ENCODE results near the gene C1orf53. TPM values are rescaled to one million over a fixed set of nuclear protein-coding genes. Genes with fewer than 3 reads are reported as not detected.

C1orf53 gene
- total RNA-seq, 4 donors from 2014 or later: 0.94 TPM; not detected in 3

DNA sequence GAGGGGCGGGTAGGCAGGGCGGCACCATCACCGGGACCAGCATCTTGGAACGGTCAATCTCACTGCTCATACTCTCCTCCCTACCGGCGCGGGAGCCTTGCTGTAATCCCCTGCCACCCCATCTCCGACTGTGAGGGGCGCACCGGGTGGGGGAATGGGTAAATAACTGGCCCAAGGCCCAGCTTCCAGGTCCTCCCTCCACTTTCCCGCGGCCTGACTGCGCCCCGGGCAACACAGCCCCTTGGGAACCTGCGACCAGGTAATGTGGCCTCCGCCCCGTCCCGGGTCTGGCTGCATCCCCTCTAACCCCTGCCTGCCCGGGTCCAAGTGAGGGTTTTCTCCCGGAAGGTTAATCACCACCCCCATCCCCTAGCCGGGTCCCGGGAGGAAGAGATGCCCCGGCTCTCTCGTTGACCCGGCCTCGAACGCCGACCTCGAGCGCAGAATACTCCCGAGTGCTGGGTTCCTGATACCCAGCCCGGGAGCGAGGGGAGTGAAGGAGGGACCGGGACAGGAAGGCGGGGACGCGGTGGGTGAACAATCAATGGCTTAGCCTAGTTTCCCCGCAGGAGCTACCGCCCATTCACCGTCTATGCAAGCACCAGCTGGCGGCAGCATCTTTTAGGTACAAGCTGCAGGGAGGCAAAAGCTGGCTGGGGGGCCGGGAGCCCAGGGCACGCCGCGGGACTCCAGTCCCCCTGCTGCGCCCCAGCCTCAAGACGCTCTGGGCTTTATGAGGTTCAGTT lies 8.9 kb downstream of the C1orf53 start:
- Histone ChIP-seq H3K9me3 (no peaks in the 10 kb centered on the region), H3K36me3 (no peaks in the 10 kb centered on the region), H3K4me1 (peaks cover 0 to 66% (median 36%) of the 10 kb centered on the region in 3 donors), H3K27me3 (peaks cover 100% of the 10 kb centered on the region), H3K4me3 (peak overlapping the region in 1 of 2 donors; percentile 5), H3K27ac (no peak overlapping the region)
- 3 to 8% methylated on average over 5 to 6 of the region's 47 CpGs for WGBS, 2 donors (ENCODE audit: low coverage in 1 of 2)
- TF ChIP-seq EP300 (IDR thresholded peaks at IDR 0.05) (no peak), POLR2A (IDR thresholded peaks at IDR 0.05) (no peak), POLR2AphosphoS5 (IDR thresholded peaks at IDR 0.05) (no peak)
- TF ChIP-seq, protein P1, sequence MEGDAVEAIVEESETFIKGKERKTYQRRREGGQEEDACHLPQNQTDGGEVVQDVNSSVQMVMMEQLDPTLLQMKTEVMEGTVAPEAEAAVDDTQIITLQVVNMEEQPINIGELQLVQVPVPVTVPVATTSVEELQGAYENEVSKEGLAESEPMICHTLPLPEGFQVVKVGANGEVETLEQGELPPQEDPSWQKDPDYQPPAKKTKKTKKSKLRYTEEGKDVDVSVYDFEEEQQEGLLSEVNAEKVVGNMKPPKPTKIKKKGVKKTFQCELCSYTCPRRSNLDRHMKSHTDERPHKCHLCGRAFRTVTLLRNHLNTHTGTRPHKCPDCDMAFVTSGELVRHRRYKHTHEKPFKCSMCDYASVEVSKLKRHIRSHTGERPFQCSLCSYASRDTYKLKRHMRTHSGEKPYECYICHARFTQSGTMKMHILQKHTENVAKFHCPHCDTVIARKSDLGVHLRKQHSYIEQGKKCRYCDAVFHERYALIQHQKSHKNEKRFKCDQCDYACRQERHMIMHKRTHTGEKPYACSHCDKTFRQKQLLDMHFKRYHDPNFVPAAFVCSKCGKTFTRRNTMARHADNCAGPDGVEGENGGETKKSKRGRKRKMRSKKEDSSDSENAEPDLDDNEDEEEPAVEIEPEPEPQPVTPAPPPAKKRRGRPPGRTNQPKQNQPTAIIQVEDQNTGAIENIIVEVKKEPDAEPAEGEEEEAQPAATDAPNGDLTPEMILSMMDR (IDR thresholded peaks at IDR 0.05): no peak
- ATAC-seq: no peak

DNA sequence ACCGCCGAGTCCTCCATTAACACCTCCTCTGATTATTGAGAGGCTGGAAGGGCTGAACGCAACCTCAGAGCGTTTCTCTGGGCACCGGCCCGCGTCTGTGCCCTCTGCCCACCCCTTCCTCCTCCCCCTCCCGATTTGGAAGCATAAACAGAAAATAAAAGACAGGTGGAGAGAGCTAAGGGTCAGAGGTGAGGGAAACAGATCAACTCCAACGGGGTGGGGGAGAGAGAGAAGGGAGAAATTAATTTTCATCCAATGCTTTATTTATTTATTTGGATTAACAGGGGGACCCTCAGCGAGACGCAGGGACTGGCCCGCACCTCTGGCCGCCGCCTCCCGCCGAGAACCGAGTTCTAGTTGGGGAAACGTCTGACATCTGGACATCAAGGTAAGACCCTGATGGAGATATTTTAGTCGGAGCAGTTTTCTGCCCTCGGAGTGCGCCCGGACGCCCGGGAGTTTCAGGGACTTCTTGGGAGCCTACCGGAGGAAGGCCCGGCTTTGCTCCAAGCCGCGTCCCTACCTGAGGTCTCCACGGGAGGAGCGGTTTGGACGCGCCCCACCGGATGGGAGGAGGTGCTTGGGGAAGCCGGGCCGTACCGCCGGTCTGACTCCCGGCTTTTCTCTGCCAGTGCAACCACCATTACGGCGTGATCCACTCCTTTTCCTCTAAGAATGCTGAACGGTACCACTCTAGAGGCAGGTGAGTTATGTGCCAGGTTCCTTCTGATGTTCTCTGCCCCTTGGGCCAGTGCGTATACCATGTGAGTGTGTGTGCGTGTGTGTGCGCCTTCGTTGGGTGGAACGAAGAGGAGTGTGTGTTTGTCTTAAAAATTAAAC lies 9.6 kb downstream of the C1orf53 start:
- TF ChIP-seq POLR2A (IDR thresholded peaks at IDR 0.05): no peak
- no peak for TF ChIP-seq POLR2AphosphoS5 (IDR thresholded peaks at IDR 0.05)
- no peak for TF ChIP-seq EP300 (IDR thresholded peaks at IDR 0.05)
- TF ChIP-seq, protein P1 (IDR thresholded peaks at IDR 0.05): no peak
- H3K36me3 ChIP-seq: no peaks in the 10 kb centered on the region
- WGBS, 2 donors (ENCODE audit: low coverage in 1 of 2): 0% methylated on average over 11 to 17 of the region's 46 CpGs
- H3K4me3 ChIP-seq: peak overlapping the region in 1 of 2 donors; percentile 8
- ATAC-seq: no peak
- H3K27ac ChIP-seq: no peak overlapping the region
- no peaks in the 10 kb centered on the region for H3K9me3 ChIP-seq
- peaks cover 0 to 74% (median 38%) of the 10 kb centered on the region in 3 donors for H3K4me1 ChIP-seq
- peaks cover 100% of the 10 kb centered on the region for H3K27me3 ChIP-seq

DNA sequence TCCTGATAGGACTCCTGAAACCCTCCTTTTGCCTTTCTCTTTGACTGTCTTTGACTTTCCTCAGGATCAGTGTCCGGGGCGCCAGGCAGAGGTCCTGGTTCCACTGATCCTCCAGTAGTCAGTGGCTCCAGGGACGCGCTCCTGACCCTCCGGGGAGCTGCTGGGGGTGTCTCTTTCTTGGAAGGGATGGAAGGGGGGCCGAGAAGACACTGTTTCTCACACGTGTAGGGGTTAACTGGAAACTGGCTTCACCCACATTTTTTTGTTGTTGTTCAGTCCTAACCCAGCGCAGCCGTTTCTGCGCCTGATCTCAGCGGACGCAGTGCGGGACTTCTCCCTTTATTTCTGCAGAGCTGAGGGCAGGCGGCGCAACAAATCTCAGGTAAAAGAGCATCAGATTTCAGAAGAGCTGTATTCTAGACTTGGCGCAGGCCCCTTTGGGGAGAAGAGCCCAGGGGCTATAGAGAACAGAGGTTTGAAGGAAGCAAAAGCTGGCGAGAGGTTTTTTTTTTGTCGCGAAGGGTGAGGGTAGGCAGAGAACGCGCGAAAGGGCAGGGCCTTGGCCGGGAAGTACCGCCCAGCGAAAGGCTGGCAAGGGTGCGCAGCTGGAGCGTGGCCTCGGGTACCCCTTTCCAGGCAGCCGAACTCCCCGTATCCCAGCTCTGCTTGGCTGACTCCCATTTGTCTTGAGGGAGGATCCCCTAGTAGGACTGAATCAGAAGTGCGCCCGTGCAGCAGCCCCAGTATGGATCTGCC lies 10.5 kb downstream of the C1orf53 start:
- H3K9me3 ChIP-seq: no peaks in the 10 kb centered on the region
- H3K36me3 ChIP-seq: no peaks in the 10 kb centered on the region
- peak overlapping the region in 1 of 2 donors; percentile 8 for H3K4me3 ChIP-seq
- TF ChIP-seq, protein P1 (IDR thresholded peaks at IDR 0.05): no peak
- TF ChIP-seq POLR2AphosphoS5 (IDR thresholded peaks at IDR 0.05): no peak
- no peak overlapping the region for H3K27ac ChIP-seq
- H3K27me3 ChIP-seq: peaks cover 100% of the 10 kb centered on the region
- ATAC-seq: no peak
- peaks cover 0 to 82% (median 43%) of the 10 kb centered on the region in 3 donors for H3K4me1 ChIP-seq
- WGBS, 2 donors (ENCODE audit: low coverage in 1 of 2): 0 to 5% methylated on average over 11 to 14 of the region's 32 CpGs

DNA sequence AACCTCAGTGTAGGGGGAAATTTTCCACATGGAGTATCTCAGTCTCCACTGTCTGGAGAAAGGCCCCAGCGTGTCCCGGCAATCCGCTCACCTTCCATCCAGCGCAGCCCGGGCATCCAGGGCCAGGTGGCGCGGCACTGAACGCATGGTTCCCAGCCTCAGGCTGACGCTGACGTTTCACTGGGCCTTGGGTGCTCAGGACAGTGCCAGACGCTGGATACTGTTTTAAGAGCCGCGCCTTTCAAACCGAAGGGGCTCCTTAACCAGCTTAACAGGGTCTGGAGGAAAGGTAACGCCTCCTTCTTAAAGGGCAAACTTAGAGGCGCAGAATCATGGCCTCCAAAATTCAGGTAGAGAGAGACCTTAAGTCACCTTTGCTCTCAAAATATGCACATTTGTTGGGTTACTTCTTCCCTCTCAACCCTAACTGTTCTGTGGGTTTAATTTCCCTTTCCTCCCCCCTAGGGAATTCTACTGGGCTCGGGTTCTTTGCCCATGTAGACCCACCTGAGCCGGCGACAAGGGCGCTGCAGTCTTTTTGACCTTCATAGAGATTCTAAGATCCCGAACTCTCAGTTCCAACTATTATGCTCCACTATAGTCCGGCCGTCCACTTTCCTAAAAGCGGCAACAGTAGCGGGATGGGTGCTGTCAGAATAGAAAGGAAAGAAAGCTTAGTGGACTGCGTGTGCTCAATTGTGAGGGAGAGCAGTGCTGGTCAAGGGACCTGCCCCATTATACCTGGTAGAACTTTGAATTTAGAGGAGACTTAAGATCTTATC lies 11.3 kb downstream of the C1orf53 start:
- TF ChIP-seq EP300 (IDR thresholded peaks at IDR 0.05) (no peak), POLR2AphosphoS5 (IDR thresholded peaks at IDR 0.05) (no peak), POLR2A (IDR thresholded peaks at IDR 0.05) (no peak)
- TF ChIP-seq, protein P1 (IDR thresholded peaks at IDR 0.05): no peak
- Histone ChIP-seq H3K27me3 (peaks cover 100% of the 10 kb centered on the region), H3K4me3 (peak overlapping the region in 1 of 2 donors; percentile 6), H3K9me3 (no peaks in the 10 kb centered on the region), H3K27ac (no peak overlapping the region), H3K36me3 (no peaks in the 10 kb centered on the region), H3K4me1 (peaks cover 0 to 87% (median 50%) of the 10 kb centered on the region in 3 donors)
- WGBS, 2 donors (ENCODE audit: low coverage in 1 of 2): 0 to 15% methylated on average over 4 to 10 of the region's 26 CpGs
- no peak for ATAC-seq

Data from gastroesophageal sphincter (tissue), 4 donors.